OCI-LY3 (cell line): ENCODE data around the gene LEO1.
A peak's percentile ranks its signal among the peaks of the same experiment; 100 is the strongest.

ENCODE experiments used
- H2AFZ ChIP-seq: fragments of 200-600, 300-600 bp; shearing (Covaris generic); 2 replicates; pipeline ENCODE4 v1.6.0; 2014; ENCODE audit warnings: antibody characterized with exemption, low read depth, low read length
- H3K27ac ChIP-seq: fragments of 200-600, 300-600 bp; sonication (generic); 2 replicates; pipeline ENCODE4 v1.5.1; 2014; ENCODE audit warnings: mild to moderate bottlenecking, low read length, moderate library complexity, mixed read lengths
- H3K27me3 ChIP-seq: fragments of 200-600, 300-600 bp; sonication (generic); 2 replicates; pipeline ENCODE4 v1.6.1; 2014; ENCODE audit warnings: low read depth, low read length, mixed read lengths
- H3K36me3 ChIP-seq: fragments of 200-600, 300-600 bp; sonication (generic); replicated peaks from 2 replicates; pipeline ENCODE3; 2014; ENCODE audit warnings: low read depth, low read length, mixed read lengths
- H3K4me1 ChIP-seq: fragments of 300-600, 200-600 bp; sonication (generic); 2 replicates; pipeline ENCODE4 v1.6.1; 2014; ENCODE audit warnings: low read length, mixed read lengths
- H3K4me2 ChIP-seq: fragments of 200-600, 300-600 bp; sonication (generic); 2 replicates; pipeline ENCODE4 v1.6.1; 2014; ENCODE audit warnings: low read length, mixed read lengths
- H3K4me3 ChIP-seq: fragments of 300-600, 200-600 bp; sonication (generic); 2 replicates; pipeline ENCODE4 v1.5.1; 2014; ENCODE audit warnings: antibody characterized with exemption, mild to moderate bottlenecking, low read length, moderate library complexity
- H3K79me2 ChIP-seq: fragments of 300-600, 200-600 bp; shearing (Covaris generic); 2 replicates; pipeline ENCODE4 v1.6.1; 2014; ENCODE audit warnings: mild to moderate bottlenecking, low read length, mixed read lengths
- H3K9ac ChIP-seq: fragments of 300-600, 200-600 bp; shearing (Covaris generic); 2 replicates; pipeline ENCODE4 v1.6.0; 2014; ENCODE audit warnings: mild to moderate bottlenecking, low read length, moderate library complexity
- H3K9me3 ChIP-seq: fragments of 200-600, 300-600 bp; shearing (Covaris generic); 2 replicates; pipeline ENCODE4 v1.6.1; 2014; ENCODE audit warnings: low read length, mixed read lengths; ENCODE audit not compliant: insufficient read depth
- H4K20me1 ChIP-seq: fragments of 200-600, 300-600 bp; sonication (generic); 2 replicates; pipeline ENCODE4 v1.6.1; 2016; ENCODE audit warnings: low read length, mixed read lengths; ENCODE audit not compliant: insufficient read depth
- CTCF ChIP-seq: fragments of 200-600, 300-600 bp; sonication (generic); IDR thresholded peaks from 2 replicates; pipeline ENCODE4 v1.5.1; 2014; ENCODE audit warnings: antibody characterized with exemption, low read length, low read depth
- EZH2phosphoT487 ChIP-seq: fragments of 200-600 bp; shearing (Covaris generic); IDR thresholded peaks from 2 replicates; pipeline ENCODE4 v1.6.1; 2018; ENCODE audit warnings: antibody characterized with exemption, mixed run types, low read depth

LEO1 gene

GRCh38 chr15:52014616-52015015 is 43.0 kb upstream of the LEO1 start:
- no peaks in the 10 kb centered on the region for H3K36me3 ChIP-seq
- no peak overlapping the region for H3K4me3 ChIP-seq
- H3K27ac ChIP-seq: no peak overlapping the region
- H3K4me1 ChIP-seq: peaks cover 45% of the 10 kb centered on the region
- H3K79me2 ChIP-seq: peaks cover 11% of the 10 kb centered on the region
- no peaks in the 10 kb centered on the region for H3K27me3 ChIP-seq
- TF ChIP-seq CTCF (no peak), EZH2phosphoT487 (no peak)
- H2AFZ ChIP-seq: no peak overlapping the region
- no peaks in the 10 kb centered on the region for H3K9me3 ChIP-seq
- H3K4me2 ChIP-seq: no peak overlapping the region
- H3K9ac ChIP-seq: no peak overlapping the region
- no peaks in the 10 kb centered on the region for H4K20me1 ChIP-seq

- Histone ChIP-seq H3K79me2 (no peaks in the 10 kb centered on the region; the same call in 1 of the 2 replicates), H3K4me2 (peak overlapping the region; percentile 31), H3K27ac (peak overlapping the region; percentile 26), H3K9ac (no peak overlapping the region), H3K27me3 (no peaks in the 10 kb centered on the region), H2AFZ (no peak overlapping the region), H3K9me3 (no peaks in the 10 kb centered on the region), H4K20me1 (no peaks in the 10 kb centered on the region), H3K4me3 (no peak overlapping the region), H3K36me3 (no peaks in the 10 kb centered on the region), H3K4me1 (peaks cover 53% of the 10 kb centered on the region)
- TF ChIP-seq CTCF: no peak
- no peak for TF ChIP-seq EZH2phosphoT487
Observed at GRCh38 chr15:52013151-52013791, 41.7 kb upstream of the LEO1 start.

- H3K9me3 ChIP-seq: no peaks in the 10 kb centered on the region
- H3K79me2 ChIP-seq: no peaks in the 10 kb centered on the region
- no peak overlapping the region for H3K27ac ChIP-seq
- no peaks in the 10 kb centered on the region for H3K36me3 ChIP-seq
- H4K20me1 ChIP-seq: no peaks in the 10 kb centered on the region
- no peak overlapping the region for H2AFZ ChIP-seq
- H3K9ac ChIP-seq: no peak overlapping the region
- H3K4me3 ChIP-seq: no peak overlapping the region
- TF ChIP-seq EZH2phosphoT487 (no peak), CTCF (no peak)
- no peak overlapping the region for H3K4me2 ChIP-seq
- peaks cover 63% of the 10 kb centered on the region for H3K4me1 ChIP-seq
- no peaks in the 10 kb centered on the region for H3K27me3 ChIP-seq
Observed at GRCh38 chr15:52012210-52012609, 40.6 kb upstream of the LEO1 start.

- no peak overlapping the region for H3K9ac ChIP-seq
- no peak overlapping the region for H3K4me3 ChIP-seq
- no peak for TF ChIP-seq CTCF
- TF ChIP-seq EZH2phosphoT487: no peak
- H3K27me3 ChIP-seq: no peaks in the 10 kb centered on the region
- H2AFZ ChIP-seq: no peak overlapping the region
- no peaks in the 10 kb centered on the region for H3K9me3 ChIP-seq
- H3K4me2 ChIP-seq: peak overlapping the region; percentile 49; the same call in 1 of the 2 replicates
- no peak overlapping the region for H3K27ac ChIP-seq
- H3K4me1 ChIP-seq: peaks cover 68% of the 10 kb centered on the region
- H3K79me2 ChIP-seq: no peaks in the 10 kb centered on the region
- no peaks in the 10 kb centered on the region for H3K36me3 ChIP-seq
- H4K20me1 ChIP-seq: no peaks in the 10 kb centered on the region
Observed at GRCh38 chr15:52011711-52012144, 40.1 kb upstream of the LEO1 start.
